Thyroid gland (tissue), 4 donors: Measurements from ENCODE around the gene PRPS1L1. TPM values are rescaled to one million over a fixed set of nuclear protein-coding genes. Genes with fewer than 3 reads are reported as not detected.

Experiments used
- DNase-seq, 2 donors: peaks; one replicate each; pipeline ENCODE4 v3.0.0-alpha.2; 2019
- H3K27ac ChIP-seq, 3 donors: fragments of 200-600 bp; sonication (generic); 1 replicate in 2 of 3; 2 replicates in 1 of 3; pipeline ENCODE4 v1.5.1; 2016 to 2019; ENCODE audit warnings: mild to moderate bottlenecking in 1 of 3, moderate library complexity in 1 of 3
- H3K27me3 ChIP-seq: fragments of 200-600 bp; sonication (generic); one replicate; pipeline ENCODE4 v1.5.1; 2019
- H3K36me3 ChIP-seq, 2 donors: fragments of 200-600 bp; sonication (generic); one replicate each; pipeline ENCODE4 v1.5.1; 2016 to 2019
- H3K4me1 ChIP-seq, 2 donors: fragments of 200-600 bp; sonication (generic); one replicate each; pipeline ENCODE4 v1.5.1; 2017 to 2019
- H3K4me3 ChIP-seq, 3 donors: fragments of 200-600 bp; sonication (generic); replicated peaks in 1 of 3; 1 replicate in 2 of 3; 2 replicates in 1 of 3; pipeline ENCODE4 v1.5.1; 2016; ENCODE audit warnings: mild to moderate bottlenecking in 1 of 3
- H3K9me3 ChIP-seq: fragments of 200-600 bp; sonication (generic); one replicate; pipeline ENCODE4 v1.5.1; 2017
- CTCF ChIP-seq, 6 experiments: fragments of 200-600 bp in 3 of 6; fragments of 450-650 bp in 3 of 6; sonication (generic) in 3 of 6; IDR thresholded peaks; one replicate each; pipeline ENCODE4 v1.5.1; 2016 to 2019; ENCODE audit warnings: antibody characterized with exemption in 6 of 6, mild to moderate bottlenecking in 2 of 6, inconsistent platforms in 1 of 6, moderate library complexity in 1 of 6
- POLR2A ChIP-seq, 2 donors: fragments of 450-650 bp; IDR thresholded peaks; one replicate each; pipeline ENCODE4 v1.6.1; 2017; ENCODE audit warnings: antibody characterized with exemption in 2 of 2, mild to moderate bottlenecking in 2 of 2, moderate library complexity in 1 of 2
- WGBS, 2 donors: methylation state at CpG; one replicate each; pipeline ENCODE4 v1.1.5; 2017; 5-methylcytosine and 5-hydroxymethylcytosine counted together
- intact Hi-C: fragments of 100-400 bp; cut with DNase I; formaldehyde crosslinking; loops from one replicate; pipeline ENCODE4 v1.15.1; 2023
- total RNA-seq, 4 donors: library from RNA; depleted of rRNA; stranded (reverse); fragments of >200 nt; gene quantifications; one replicate each; pipeline ENCODE4 v1.2.3, GENCODE V29; 2016

PRPS1L1 gene
- total RNA-seq, 4 donors from 2014 or later, result not detected

GRCh38 chr7:18003286-18003994, 24.2 kb downstream of the PRPS1L1 start:
- no peaks in the 10 kb centered on the region for H3K4me1 ChIP-seq
- no peaks in the 10 kb centered on the region for H3K9me3 ChIP-seq
- no peak overlapping the region for H3K4me3 ChIP-seq
- no peaks in the 10 kb centered on the region for H3K27me3 ChIP-seq
- no peak for DNase-seq
- intact Hi-C loops, result no loop called here
- 73 to 79% methylated on average over 4 of the region's 4 CpGs for WGBS, 2 donors
- no peak for TF ChIP-seq POLR2A (IDR thresholded peaks at IDR 0.05)
- no peak overlapping the region for H3K27ac ChIP-seq
- H3K36me3 ChIP-seq, result no peaks in the 10 kb centered on the region

- 94% methylated on average over 2 of the region's 2 CpGs for WGBS, 2 donors
- no peak overlapping the region for H3K27ac ChIP-seq
- TF ChIP-seq POLR2A (IDR thresholded peaks at IDR 0.05) (no peak), CTCF (IDR thresholded peaks at IDR 0.05) (no peak)
- no peaks in the 10 kb centered on the region for H3K9me3 ChIP-seq
- intact Hi-C loops, result no loop called here
- H3K27me3 ChIP-seq, result no peaks in the 10 kb centered on the region
- no peak for DNase-seq
- peaks cover 5 to 9% of the 10 kb centered on the region in 2 donors for H3K4me1 ChIP-seq
- H3K4me3 ChIP-seq, result no peak overlapping the region
- no peaks in the 10 kb centered on the region for H3K36me3 ChIP-seq
Observed at GRCh38 chr7:17998692-17999091, 29.0 kb downstream of the PRPS1L1 start.

- H3K36me3 ChIP-seq, result no peaks in the 10 kb centered on the region
- intact Hi-C loops, result no loop called here
- no peak for DNase-seq
- TF ChIP-seq CTCF (IDR thresholded peaks at IDR 0.05), result no peak
- no peak for TF ChIP-seq POLR2A (IDR thresholded peaks at IDR 0.05)
- 30 to 31% methylated on average over 1 of the region's 1 CpG for WGBS, 2 donors
- H3K9me3 ChIP-seq, result no peaks in the 10 kb centered on the region
- H3K27me3 ChIP-seq, result no peaks in the 10 kb centered on the region
- H3K27ac ChIP-seq, result peak overlapping the region; percentile 33 to 68 (median 63)
- H3K4me3 ChIP-seq, result no peak overlapping the region
- H3K4me1 ChIP-seq, result peaks cover 5 to 9% of the 10 kb centered on the region in 2 donors
Observed at GRCh38 chr7:17996442-17997223, 31.0 kb downstream of the PRPS1L1 start.

GRCh38 chr7:17996040-17996439, 31.6 kb downstream of the PRPS1L1 start:
- Histone ChIP-seq H3K4me3 (no peak overlapping the region), H3K36me3 (no peaks in the 10 kb centered on the region), H3K27ac (peak overlapping the region; percentile 33 to 68 (median 63)), H3K9me3 (no peaks in the 10 kb centered on the region), H3K27me3 (no peaks in the 10 kb centered on the region), H3K4me1 (peaks cover 5 to 9% of the 10 kb centered on the region in 2 donors)
- WGBS, 2 donors, result 68 to 94% methylated on average over 2 of the region's 2 CpGs
- TF ChIP-seq POLR2A (IDR thresholded peaks at IDR 0.05), result no peak
- TF ChIP-seq CTCF (IDR thresholded peaks at IDR 0.05), result no peak
- intact Hi-C loops, result no loop called here
- no peak for DNase-seq

GRCh38 chr7:17994079-17994850, 33.4 kb downstream of the PRPS1L1 start:
- DNase-seq, result no peak
- no peaks in the 10 kb centered on the region for H3K27me3 ChIP-seq
- H3K9me3 ChIP-seq, result no peaks in the 10 kb centered on the region
- WGBS, 2 donors, result 83 to 91% methylated on average over 5 of the region's 5 CpGs
- H3K27ac ChIP-seq, result no peak overlapping the region
- H3K4me3 ChIP-seq, result no peak overlapping the region
- H3K4me1 ChIP-seq, result peaks cover 5 to 9% of the 10 kb centered on the region in 2 donors
- intact Hi-C loops, result no loop called here
- no peaks in the 10 kb centered on the region for H3K36me3 ChIP-seq
- TF ChIP-seq POLR2A (IDR thresholded peaks at IDR 0.05) (no peak), CTCF (IDR thresholded peaks at IDR 0.05) (no peak)
